NCI-H2107 treated with DMSO at 0.1 percent for 48 hours (cell line): Measurements from ENCODE around the gene EHMT2.
A peak's percentile ranks its signal among the peaks of the same experiment; 100 is the strongest.
"Not testable (repeated sequence)": the region's sequence is repeated elsewhere in the genome, so short reads cannot be mapped to it uniquely, and the experiment has no call there.

Experiments
- DNase-seq: peaks from one replicate; lab custom pipeline; 2025; ENCODE audit not compliant: unreplicated experiment; lab: John Stamatoyannopoulos, UW

The EHMT2 gene

GRCh38 chr6:31842053-31842452, 55.4 kb downstream of the EHMT2 start:
- DNase-seq, result no peak

- DNase-seq, result not testable (repeated sequence)
Observed at GRCh38 chr6:31839779-31840126, 57.7 kb downstream of the EHMT2 start.

- DNase-seq, result no peak
Observed at GRCh38 chr6:31838968-31839367, 58.5 kb downstream of the EHMT2 start.

- DNase-seq, result not testable (repeated sequence)
Observed at GRCh38 chr6:31838114-31838553, 59.4 kb downstream of the EHMT2 start.

GRCh38 chr6:31837369-31838113, 60.0 kb downstream of the EHMT2 start:
- no peak for DNase-seq

- no peak for DNase-seq
Observed at GRCh38 chr6:31836474-31837368, 60.8 kb downstream of the EHMT2 start.

- no peak for DNase-seq
Observed at GRCh38 chr6:31836047-31836473, 61.4 kb downstream of the EHMT2 start.

- DNase-seq, result peak; percentile 62
Observed at GRCh38 chr6:31834367-31835250, 62.9 kb downstream of the EHMT2 start.

GRCh38 chr6:31831350-31832215, 65.9 kb downstream of the EHMT2 start:
- DNase-seq, result no peak

- DNase-seq, result no peak
Observed at GRCh38 chr6:31830886-31831335, 66.6 kb downstream of the EHMT2 start.
